Measurements from ENCODE around the gene B3GNT3. TPM values are rescaled to one million over a fixed set of nuclear protein-coding genes. Genes with fewer than 3 reads are reported as not detected.

B3GNT3 gene
- total and polyA plus RNA-seq, 2 of the 13 experiments (the other 11 are each of a cell fraction or from before 2014, with no cell fraction given), result 0.86 to 4.0 TPM

GRCh38 chr19:17751103-17751911, 43.6 kb upstream of the B3GNT3 start, which contains the start of gene FCHO1 (continued):
- TF ChIP-seq ZNF740 (CRISPR knock-in tag; IDR thresholded peaks at IDR 0.05), result no peak
- TF ChIP-seq ZZZ3 (CRISPR knock-in tag; IDR thresholded peaks at IDR 0.05; ENCODE audit: borderline replicate concordance), result no peak
- no peak for TF ChIP-seq NONO (IDR thresholded peaks at IDR 0.05)
- TF ChIP-seq NONO (CRISPR knock-in tag; conservative IDR thresholded peaks at IDR 0.05), result no peak
- no peak for TF ChIP-seq EED (CRISPR knock-in tag; IDR thresholded peaks at IDR 0.05)
- TF ChIP-seq ATAD3A (CRISPR knock-in tag; IDR thresholded peaks at IDR 0.05), result no peak
- no peak for TF ChIP-seq KMT2B (CRISPR knock-in tag; IDR thresholded peaks at IDR 0.05)
- TF ChIP-seq ZNF629 (CRISPR knock-in tag; conservative IDR thresholded peaks at IDR 0.05), result peak; percentile 99
- TF ChIP-seq MAX (IDR thresholded peaks at IDR 0.05), result peak; percentile 45; the same call in 1 of the 2 replicates
- TF ChIP-seq CAMTA2 (CRISPR knock-in tag; IDR thresholded peaks at IDR 0.05; ENCODE audit: borderline replicate concordance), result no peak
- TF ChIP-seq SIN3A (IDR thresholded peaks at IDR 0.05; ENCODE audit: borderline replicate concordance, low read depth, low read length), result no peak
- no peak for TF ChIP-seq ZNF557 (CRISPR knock-in tag; IDR thresholded peaks at IDR 0.05)
- no peak for TF ChIP-seq ATF6 (CRISPR knock-in tag; conservative IDR thresholded peaks at IDR 0.05)
- TF ChIP-seq ETS1 (CRISPR knock-in tag; IDR thresholded peaks at IDR 0.05), result no peak
- TF ChIP-seq CHCHD3 (CRISPR knock-in tag; IDR thresholded peaks at IDR 0.05), result no peak
- TF ChIP-seq TOE1 (CRISPR knock-in tag; IDR thresholded peaks at IDR 0.05), result no peak
- TF ChIP-seq ZNF329 (CRISPR knock-in tag; IDR thresholded peaks at IDR 0.05; ENCODE audit: low read depth), result no peak
- no peak for TF ChIP-seq THYN1 (CRISPR knock-in tag; IDR thresholded peaks at IDR 0.05; ENCODE audit: borderline replicate concordance, low read depth)
- no peak for TF ChIP-seq KAT7 (CRISPR knock-in tag; IDR thresholded peaks at IDR 0.05; ENCODE audit: borderline replicate concordance)
- no peak for TF ChIP-seq DR1 (CRISPR knock-in tag; IDR thresholded peaks at IDR 0.05)
- 0 out of 2 replicates have a peak, but pooled peaks have one; percentile 45 for TF ChIP-seq SP5 (CRISPR knock-in tag; IDR thresholded peaks at IDR 0.05; ENCODE audit: borderline replicate concordance, low read depth)
- no peak for TF ChIP-seq PHF20 (CRISPR knock-in tag; IDR thresholded peaks at IDR 0.05)
- TF ChIP-seq ZNF597 (CRISPR knock-in tag; IDR thresholded peaks at IDR 0.05), result no peak
- TF ChIP-seq LRRFIP1 (CRISPR knock-in tag; conservative IDR thresholded peaks at IDR 0.05), result no peak

Data from HepG2 (cell line).